Stimulated activated CD4-positive, alpha-beta T cell treated with anti-CD3 and anti-CD28 coated beads, Interleukin-2, amount 100 ng/mL, for 48 hours (primary cell): ENCODE results near the gene PRDM15.
A peak's percentile ranks its signal among the peaks of the same experiment; 100 is the strongest.

ENCODE experiments used
- DNase-seq, 2 donors: peaks; one replicate each; pipeline ENCODE4 v3.0.0-alpha.2; 2020

PRDM15 gene

GRCh38 chr21:41775149-41775472, 104.0 kb downstream of the PRDM15 start:
- no peak for DNase-seq

GRCh38 chr21:41774467-41775148, 104.5 kb downstream of the PRDM15 start:
- DNase-seq: no peak

- no peak for DNase-seq
Measured at GRCh38 chr21:41772351-41773080, 106.6 kb downstream of the PRDM15 start.

- DNase-seq: no peak
Measured at GRCh38 chr21:41771625-41771945, 107.6 kb downstream of the PRDM15 start.

- no peak for DNase-seq
Measured at GRCh38 chr21:41770901-41771624, 108.1 kb downstream of the PRDM15 start.

GRCh38 chr21:41769933-41770332, 109.2 kb downstream of the PRDM15 start:
- DNase-seq: no peak

GRCh38 chr21:41769521-41769920, 109.6 kb downstream of the PRDM15 start:
- no peak for DNase-seq

- DNase-seq: no peak
Measured at GRCh38 chr21:41769111-41769510, 110.0 kb downstream of the PRDM15 start.

- DNase-seq: peak in 1 of 2 donors; percentile 9
Measured at GRCh38 chr21:41768437-41769042, 110.6 kb downstream of the PRDM15 start.

GRCh38 chr21:41767606-41768436, 111.3 kb downstream of the PRDM15 start:
- no peak for DNase-seq

GRCh38 chr21:41766883-41767605, 112.1 kb downstream of the PRDM15 start, which contains the start of gene RIPK4:
TSS of gene RIPK4 (minus strand) at chr21:41767052. CDS start at chr21:41767041, 11 bp downstream.
- peak; percentile 56 to 64 for DNase-seq

- no peak for DNase-seq
Measured at GRCh38 chr21:41765973-41766882, 112.9 kb downstream of the PRDM15 start.

GRCh38 chr21:41765420-41765821, 113.7 kb downstream of the PRDM15 start:
- DNase-seq: no peak

- no peak for DNase-seq
Measured at GRCh38 chr21:41764558-41765419, 114.4 kb downstream of the PRDM15 start.

GRCh38 chr21:41763996-41764395, 115.1 kb downstream of the PRDM15 start:
- DNase-seq: no peak

GRCh38 chr21:41763398-41763931, 115.7 kb downstream of the PRDM15 start:
- DNase-seq: no peak

GRCh38 chr21:41762753-41763152, 116.4 kb downstream of the PRDM15 start:
- DNase-seq: no peak

GRCh38 chr21:41761934-41762635, 117.1 kb downstream of the PRDM15 start:
- no peak for DNase-seq
